Measurements from ENCODE around the gene MYLK.
A peak's percentile ranks its signal among the peaks of the same experiment; 100 is the strongest.

The MYLK gene

GRCh38 chr3:123656274-123656673, 227.9 kb downstream of the MYLK start:
- H3K27ac ChIP-seq (replicated peaks): no peak overlapping the region
- no peak overlapping the region for H3K4me3 ChIP-seq (replicated peaks; ENCODE audit: insufficient read depth, low read length)
- TF ChIP-seq SPI1 (IDR thresholded peaks at IDR 0.05; ENCODE audit: borderline replicate concordance, low read depth) (no peak), GABPA (IDR thresholded peaks at IDR 0.05; ENCODE audit: low read depth) (no peak), CTCF (IDR thresholded peaks at IDR 0.05; ENCODE audit: insufficient read depth, low read length) (no peak), POLR2AphosphoS5 (IDR thresholded peaks at IDR 0.05; ENCODE audit: low read depth) (no peak), REST (IDR thresholded peaks at IDR 0.05; ENCODE audit: insufficient replicate concordance, low read depth) (no peak)
- no peak for DNase-seq (ENCODE audit: low read depth in 1 of 2, low spot score in 1 of 2)
- no peaks in the 10 kb centered on the region for H3K27me3 ChIP-seq (ENCODE audit: insufficient read depth, poor library complexity, severe bottlenecking)

GRCh38 chr3:123655400-123655799, 228.7 kb downstream of the MYLK start:
- no peaks in the 10 kb centered on the region for H3K27me3 ChIP-seq (ENCODE audit: insufficient read depth, poor library complexity, severe bottlenecking)

More at GRCh38 chr3:123655400-123655799, 228.7 kb downstream of the MYLK start:
- peak in 1 of 2 experiments; percentile 16 for DNase-seq (ENCODE audit: low read depth in 1 of 2, low spot score in 1 of 2)
- TF ChIP-seq GABPA (IDR thresholded peaks at IDR 0.05; ENCODE audit: low read depth) (no peak), CTCF (IDR thresholded peaks at IDR 0.05; ENCODE audit: insufficient read depth, low read length) (no peak), REST (IDR thresholded peaks at IDR 0.05; ENCODE audit: insufficient replicate concordance, low read depth) (no peak), SPI1 (IDR thresholded peaks at IDR 0.05; ENCODE audit: borderline replicate concordance, low read depth) (no peak), POLR2AphosphoS5 (IDR thresholded peaks at IDR 0.05; ENCODE audit: low read depth) (no peak)
- no peak overlapping the region for H3K27ac ChIP-seq (replicated peaks)
- H3K4me3 ChIP-seq (replicated peaks; ENCODE audit: insufficient read depth, low read length): no peak overlapping the region

Measured in HL-60 (cell line).